Brain microvascular endothelial cell (primary cell): ENCODE results near the gene ARF1.

Experiments
- DNase-seq: peaks from one replicate; pipeline ENCODE4 v3.0.0-alpha.2; 2020
- H3K27ac ChIP-seq: fragments of 250-450 bp; sonication (Bioruptor Pico); 2 replicates; pipeline ENCODE4 v1.5.1; 2020; ENCODE audit warnings: mild to moderate bottlenecking, moderate library complexity
- H3K27me3 ChIP-seq: fragments of 250-450 bp; sonication (Bioruptor Pico); replicated peaks from 2 replicates; pipeline ENCODE4 v1.5.1; 2020; ENCODE audit warnings: mild to moderate bottlenecking
- H3K36me3 ChIP-seq: fragments of 250-450 bp; sonication (Bioruptor Pico); replicated peaks from 2 replicates; pipeline ENCODE4 v1.5.1; 2020; ENCODE audit warnings: mild to moderate bottlenecking
- H3K4me3 ChIP-seq: 2 replicates; pipeline ENCODE4 v1.5.1; 2011; ENCODE audit warnings: low read depth, mild to moderate bottlenecking, control low read depth, low read length, moderate library complexity
- in situ Hi-C: cut with HindIII; loops from 2 replicates; pipeline ENCODE4 v1.10.0; 2017; ENCODE audit warnings: low sequenced_read_pairs, low pct_ligation_motif_present
- TF ChIP-seq, protein P1 (sequence below): IDR thresholded peaks from 2 replicates; pipeline ENCODE4 v1.5.1; 2011; ENCODE audit warnings: low read depth, mild to moderate bottlenecking, moderate library complexity, low read length, control low read depth, inconsistent platforms; ENCODE audit errors: missing control alignments

ARF1 gene

DNA sequence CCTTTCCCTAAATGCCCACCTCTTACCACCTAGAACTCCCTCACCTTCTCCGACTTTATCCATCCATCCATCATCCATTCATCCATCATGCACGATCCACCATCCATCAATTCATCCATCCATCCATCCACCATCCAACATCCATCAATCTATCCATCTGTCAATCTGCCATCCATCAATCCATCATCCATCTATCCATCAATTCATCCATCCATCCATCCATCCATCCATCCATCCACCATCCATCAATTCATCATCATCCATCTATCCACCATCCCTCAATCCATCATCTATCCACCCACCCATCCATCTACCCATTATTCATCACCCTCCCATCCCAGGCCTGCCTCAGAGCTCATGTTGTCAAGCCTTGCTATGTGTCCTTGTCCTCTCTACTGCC is 41.2 kb upstream of the ARF1 start:
- Histone ChIP-seq H3K4me3 (no peak overlapping the region), H3K27me3 (peaks cover 26% of the 10 kb centered on the region), H3K36me3 (no peaks in the 10 kb centered on the region), H3K27ac (no peak overlapping the region)
- DNase-seq, result no peak
- in situ Hi-C loops, result no loop called here
- TF ChIP-seq, protein P1, sequence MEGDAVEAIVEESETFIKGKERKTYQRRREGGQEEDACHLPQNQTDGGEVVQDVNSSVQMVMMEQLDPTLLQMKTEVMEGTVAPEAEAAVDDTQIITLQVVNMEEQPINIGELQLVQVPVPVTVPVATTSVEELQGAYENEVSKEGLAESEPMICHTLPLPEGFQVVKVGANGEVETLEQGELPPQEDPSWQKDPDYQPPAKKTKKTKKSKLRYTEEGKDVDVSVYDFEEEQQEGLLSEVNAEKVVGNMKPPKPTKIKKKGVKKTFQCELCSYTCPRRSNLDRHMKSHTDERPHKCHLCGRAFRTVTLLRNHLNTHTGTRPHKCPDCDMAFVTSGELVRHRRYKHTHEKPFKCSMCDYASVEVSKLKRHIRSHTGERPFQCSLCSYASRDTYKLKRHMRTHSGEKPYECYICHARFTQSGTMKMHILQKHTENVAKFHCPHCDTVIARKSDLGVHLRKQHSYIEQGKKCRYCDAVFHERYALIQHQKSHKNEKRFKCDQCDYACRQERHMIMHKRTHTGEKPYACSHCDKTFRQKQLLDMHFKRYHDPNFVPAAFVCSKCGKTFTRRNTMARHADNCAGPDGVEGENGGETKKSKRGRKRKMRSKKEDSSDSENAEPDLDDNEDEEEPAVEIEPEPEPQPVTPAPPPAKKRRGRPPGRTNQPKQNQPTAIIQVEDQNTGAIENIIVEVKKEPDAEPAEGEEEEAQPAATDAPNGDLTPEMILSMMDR, result no peak

DNA sequence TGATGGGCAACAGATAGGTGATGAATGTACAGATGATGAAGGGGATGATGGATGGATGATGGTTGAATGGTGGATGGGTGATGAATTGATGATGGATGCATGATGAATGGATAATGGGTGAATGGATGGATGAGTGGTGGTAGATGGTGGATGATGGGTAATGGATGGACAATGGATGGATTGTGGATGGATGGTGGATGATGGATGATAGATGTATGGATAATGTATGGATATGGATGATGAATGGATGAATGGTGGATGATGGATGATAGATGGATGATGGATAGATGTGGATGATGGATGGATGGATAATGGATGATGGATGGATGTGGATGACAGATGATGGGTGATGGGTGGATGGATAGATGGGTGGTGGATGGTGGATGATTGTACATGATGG is 40.0 kb upstream of the ARF1 start:
- peaks cover 17% of the 10 kb centered on the region for H3K27me3 ChIP-seq

DNA sequence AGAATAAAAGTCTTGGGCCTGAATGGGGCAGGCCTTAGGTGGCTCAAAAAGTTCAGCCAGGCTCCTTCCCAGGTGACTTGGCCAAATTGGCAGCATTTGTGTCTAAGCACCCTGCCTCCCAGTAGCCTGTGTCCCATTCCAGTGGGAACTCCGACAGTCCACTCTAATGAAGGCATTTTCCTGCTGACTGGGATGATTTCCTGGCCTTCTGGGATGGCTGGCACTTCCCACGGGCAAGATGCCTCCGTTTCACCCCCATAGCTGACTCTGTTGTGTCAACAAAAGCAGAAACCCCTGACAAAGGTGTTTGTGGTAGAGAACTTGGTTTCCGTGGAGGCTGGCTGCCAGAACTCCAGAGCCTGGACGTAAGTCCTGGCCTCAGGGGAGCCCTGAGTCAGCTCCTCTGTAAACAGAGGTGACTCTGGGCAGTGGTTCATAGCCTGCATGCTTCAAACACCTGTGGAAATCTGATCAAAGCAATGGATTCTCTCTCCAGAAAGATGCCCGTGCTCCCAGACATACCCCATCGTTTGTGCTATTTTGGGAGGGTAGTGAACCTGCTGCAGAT is 39.1 kb upstream of the ARF1 start:
- Histone ChIP-seq H3K27me3 (peaks cover 10% of the 10 kb centered on the region), H3K27ac (no peak overlapping the region), H3K36me3 (no peaks in the 10 kb centered on the region), H3K4me3 (no peak overlapping the region)
- no peak for DNase-seq
- TF ChIP-seq, protein P1, result no peak
- in situ Hi-C loops, result no loop called here

More for the DNA sequence above, 40.0 kb upstream of the ARF1 start:
- no peaks in the 10 kb centered on the region for H3K36me3 ChIP-seq
- in situ Hi-C loops, result no loop called here
- no peak for DNase-seq
- no peak overlapping the region for H3K4me3 ChIP-seq
- no peak overlapping the region for H3K27ac ChIP-seq
- TF ChIP-seq, protein P1, result no peak

DNA sequence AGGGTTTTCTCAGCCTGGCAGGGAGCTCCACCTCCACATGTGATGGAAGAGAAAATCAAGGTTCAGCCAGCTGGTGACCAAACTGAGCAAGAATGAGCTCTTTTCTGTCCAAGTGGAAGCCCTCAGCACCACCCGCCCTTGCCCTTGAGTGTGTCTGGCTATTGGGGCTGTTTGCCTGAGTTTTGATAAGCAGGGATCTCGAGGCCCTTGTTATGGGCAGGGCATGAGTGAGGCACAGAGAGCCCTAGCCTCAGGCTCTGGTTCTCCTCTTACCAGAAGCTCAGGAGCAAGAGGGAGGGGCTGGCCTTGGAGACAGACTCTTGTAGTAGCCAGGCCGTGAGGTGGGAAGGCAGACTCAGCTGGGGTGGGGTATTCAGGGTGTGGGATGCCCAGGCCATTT is 37.5 kb upstream of the ARF1 start:
- no peak for DNase-seq
- in situ Hi-C loops, result no loop called here
- Histone ChIP-seq H3K4me3 (no peak overlapping the region), H3K27ac (no peak overlapping the region), H3K36me3 (no peaks in the 10 kb centered on the region), H3K27me3 (no peaks in the 10 kb centered on the region)
- TF ChIP-seq, protein P1, result no peak

DNA sequence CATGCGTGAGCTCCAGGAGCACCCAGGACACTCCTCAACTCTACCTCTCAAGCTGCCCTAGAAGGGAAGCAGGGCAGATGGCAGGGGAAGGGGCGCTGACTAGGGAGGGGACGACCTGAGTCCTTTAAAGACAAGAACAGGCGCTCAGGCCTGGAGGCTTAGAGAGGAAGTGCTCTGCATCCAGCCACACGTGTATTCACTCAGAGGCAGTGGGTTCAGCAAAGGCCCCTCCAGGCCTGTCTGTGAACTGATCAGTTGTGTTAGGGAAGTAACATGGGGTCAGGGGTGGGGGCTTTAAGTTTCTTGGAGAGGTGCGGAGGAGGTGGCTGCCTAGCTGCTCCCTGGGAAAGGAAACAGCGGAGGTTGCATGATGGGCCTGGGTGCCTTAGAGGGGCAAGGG is 37.1 kb upstream of the ARF1 start:
- H3K27me3 ChIP-seq, result no peaks in the 10 kb centered on the region
- TF ChIP-seq, protein P1, result no peak
- H3K4me3 ChIP-seq, result no peak overlapping the region
- no peaks in the 10 kb centered on the region for H3K36me3 ChIP-seq
- no peak for DNase-seq
- in situ Hi-C loops, result no loop called here
- H3K27ac ChIP-seq, result no peak overlapping the region

DNA sequence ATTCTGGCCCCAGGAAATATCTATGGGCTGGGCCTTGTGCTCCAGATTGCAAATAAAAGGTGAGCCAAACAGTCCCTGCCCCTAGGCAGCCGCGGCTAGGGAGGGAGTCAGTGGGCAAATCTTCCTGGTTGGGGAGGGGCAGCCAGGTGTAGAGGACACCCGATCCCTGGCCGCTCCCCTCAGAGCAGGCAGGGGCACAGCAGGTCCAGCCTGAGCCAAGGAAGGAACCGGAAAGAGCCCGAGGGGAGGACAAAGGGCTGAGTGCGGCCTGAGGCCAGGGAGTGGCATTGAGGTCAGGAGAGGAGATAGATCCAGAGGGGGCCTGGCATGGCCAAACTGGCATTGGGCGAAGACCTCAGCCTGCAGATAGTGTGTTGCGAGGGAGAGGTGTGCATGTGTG is 36.6 kb upstream of the ARF1 start:
- Histone ChIP-seq H3K27me3 (no peaks in the 10 kb centered on the region), H3K36me3 (no peaks in the 10 kb centered on the region), H3K27ac (no peak overlapping the region), H3K4me3 (no peak overlapping the region)
- in situ Hi-C loops, result no loop called here
- DNase-seq, result no peak
- TF ChIP-seq, protein P1, result no peak
